HG03064 (cell line): ENCODE data around the gene RALGDS.

Experiments
- ATAC-seq: cut with Tn5 transposase; IDR thresholded peaks from one replicate; pipeline ENCODE4 v1.9.1; 2021; ENCODE audit warnings: low read depth; ENCODE audit not compliant: unreplicated experiment

Gene RALGDS

DNA sequence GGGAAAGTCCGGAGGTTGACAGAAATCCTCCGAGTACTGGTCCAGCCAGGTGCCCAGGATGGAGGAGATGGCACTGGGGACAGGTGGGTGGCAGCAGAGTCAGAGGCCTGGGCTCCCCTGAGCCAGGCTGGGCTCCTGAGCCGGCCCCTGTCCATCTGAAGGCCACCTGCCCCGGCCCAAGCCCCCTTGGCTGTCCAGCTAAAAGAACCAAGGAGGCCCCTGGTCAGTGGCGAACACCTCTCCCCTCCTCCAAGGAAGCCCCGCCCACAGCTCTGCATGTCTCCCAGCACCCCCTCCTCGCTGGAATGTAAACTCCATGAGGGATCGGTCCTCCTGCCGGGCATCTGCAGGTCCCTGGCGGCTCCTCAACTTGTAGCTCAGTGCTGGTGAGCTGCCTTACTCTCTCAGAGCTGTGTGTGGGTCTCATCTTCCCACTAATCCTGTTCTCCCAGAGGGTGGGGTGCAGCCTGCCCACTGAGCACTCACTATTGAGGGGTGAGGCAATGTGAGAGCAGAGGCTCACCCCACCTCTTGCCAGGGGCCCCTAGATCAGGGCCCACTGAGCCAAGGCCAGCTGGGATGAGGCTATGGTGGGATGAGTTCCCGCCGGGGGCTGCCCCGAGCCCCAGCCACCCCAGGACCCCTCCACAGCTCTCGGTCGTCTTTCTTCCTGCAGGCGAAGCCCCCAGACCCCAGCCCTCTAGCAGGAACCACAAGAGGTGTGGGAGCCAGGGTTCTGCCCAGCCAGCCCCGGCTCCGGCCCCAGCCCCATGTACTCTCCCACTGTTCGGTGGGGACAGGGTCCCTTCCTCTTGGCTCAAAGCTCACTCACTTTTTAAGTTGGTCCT is 12.0 kb downstream of the RALGDS start:
- ATAC-seq = no peak

DNA sequence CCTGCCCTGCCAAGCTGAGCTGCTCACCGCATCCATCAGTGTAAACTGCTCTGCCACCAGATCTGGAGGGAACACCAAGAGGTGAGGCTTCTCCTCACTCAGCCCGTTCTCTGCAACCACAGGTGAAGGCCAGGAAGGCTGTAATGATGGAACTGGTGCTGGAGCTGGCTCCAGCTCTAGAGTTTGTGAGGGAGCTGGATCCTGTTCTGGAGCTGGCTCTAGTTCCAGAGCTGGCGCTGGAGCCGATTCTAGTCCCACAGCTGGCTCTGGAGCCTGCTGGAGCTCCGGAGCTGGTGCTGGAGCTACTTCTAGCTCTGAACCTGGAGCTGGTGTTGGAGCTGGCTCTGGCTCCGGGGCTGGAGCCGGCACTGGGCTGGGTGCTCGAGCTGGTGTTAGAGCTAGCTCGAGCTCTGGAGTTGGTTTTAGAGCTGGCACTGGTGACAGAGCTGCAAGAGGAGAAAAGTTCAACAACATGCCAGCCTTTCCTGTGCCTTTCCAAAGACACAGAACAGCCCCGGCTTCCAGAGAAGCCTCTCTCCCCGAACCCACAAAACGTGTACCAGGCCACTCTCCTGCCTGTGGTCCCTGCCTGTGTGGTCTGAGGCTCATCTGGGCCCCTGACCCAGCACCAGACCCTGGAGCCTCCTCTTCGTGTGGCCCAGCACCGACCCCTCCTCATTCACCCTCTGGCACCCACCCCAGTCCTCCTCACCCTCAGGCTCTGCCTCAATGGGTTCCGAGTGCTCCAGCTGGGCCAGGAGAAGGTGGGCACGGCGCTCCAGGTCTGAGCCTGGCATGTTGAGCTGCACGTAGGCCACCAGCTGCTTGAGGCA is 12.9 kb downstream of the RALGDS start:
- no peak for ATAC-seq

DNA sequence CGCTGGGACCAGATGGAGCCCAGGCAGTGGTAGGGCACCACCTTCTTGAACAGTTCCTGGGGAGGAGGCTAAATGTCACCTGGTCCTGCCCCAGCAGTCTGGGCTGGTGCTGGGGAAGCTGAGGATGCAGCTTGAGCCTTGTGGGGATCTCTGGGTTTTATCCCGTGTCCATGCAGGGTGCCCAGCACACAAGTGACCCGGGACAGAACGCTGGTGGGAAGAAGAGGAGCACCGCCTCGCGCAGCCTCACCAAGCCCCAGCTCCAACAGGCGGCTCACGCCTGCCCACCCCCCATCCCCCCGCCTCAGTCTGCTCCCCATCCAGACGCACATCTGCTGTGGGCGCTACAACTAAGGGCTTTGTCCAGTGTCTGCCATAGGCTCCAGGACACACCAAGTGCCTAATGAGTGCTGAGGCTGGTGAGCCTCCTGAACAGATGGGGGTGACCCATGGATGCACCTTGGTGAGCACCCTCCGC is 13.8 kb downstream of the RALGDS start:
- ATAC-seq = no peak

- ATAC-seq = no peak
Measured at GRCh38 chr9:133106511-133107244, 14.4 kb downstream of the RALGDS start.

- no peak for ATAC-seq
Measured at GRCh38 chr9:133105461-133105770, 15.6 kb downstream of the RALGDS start.

DNA sequence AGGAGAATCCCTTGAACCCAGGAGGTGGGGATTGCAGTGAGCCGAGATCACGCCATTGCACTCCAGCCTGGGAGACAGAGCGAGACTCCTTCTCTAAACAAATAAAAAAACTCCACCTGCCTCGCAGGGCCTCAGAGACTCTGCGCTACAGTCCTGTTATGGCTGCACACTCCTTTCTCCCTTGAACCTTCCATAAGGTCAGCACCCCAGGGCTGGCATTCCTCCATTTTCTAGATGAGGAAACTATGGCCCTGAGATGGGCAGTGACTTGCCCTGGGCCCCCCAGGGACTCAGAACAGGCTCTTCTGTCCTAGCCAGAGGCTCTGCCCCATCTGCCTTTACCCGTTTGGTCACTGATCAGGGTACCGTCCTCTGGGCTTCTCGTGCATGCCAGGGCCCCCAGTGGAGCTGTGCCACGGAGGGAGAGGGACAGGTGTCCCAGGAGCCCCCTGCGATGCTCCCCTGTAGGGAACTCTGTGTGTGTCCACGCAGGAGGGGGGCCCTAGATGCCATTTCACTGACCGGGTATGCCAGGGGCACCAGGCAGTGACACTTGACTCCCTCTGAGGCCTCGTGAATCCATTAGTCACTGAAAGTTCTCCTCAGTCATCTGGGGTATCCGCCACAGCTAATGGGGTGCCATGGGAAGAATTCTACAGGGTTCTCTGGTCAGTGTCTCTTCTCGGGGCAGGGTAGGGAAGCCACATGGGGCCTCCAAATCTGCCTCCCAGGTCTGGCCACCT is 16.2 kb downstream of the RALGDS start:
- ATAC-seq = no peak

DNA sequence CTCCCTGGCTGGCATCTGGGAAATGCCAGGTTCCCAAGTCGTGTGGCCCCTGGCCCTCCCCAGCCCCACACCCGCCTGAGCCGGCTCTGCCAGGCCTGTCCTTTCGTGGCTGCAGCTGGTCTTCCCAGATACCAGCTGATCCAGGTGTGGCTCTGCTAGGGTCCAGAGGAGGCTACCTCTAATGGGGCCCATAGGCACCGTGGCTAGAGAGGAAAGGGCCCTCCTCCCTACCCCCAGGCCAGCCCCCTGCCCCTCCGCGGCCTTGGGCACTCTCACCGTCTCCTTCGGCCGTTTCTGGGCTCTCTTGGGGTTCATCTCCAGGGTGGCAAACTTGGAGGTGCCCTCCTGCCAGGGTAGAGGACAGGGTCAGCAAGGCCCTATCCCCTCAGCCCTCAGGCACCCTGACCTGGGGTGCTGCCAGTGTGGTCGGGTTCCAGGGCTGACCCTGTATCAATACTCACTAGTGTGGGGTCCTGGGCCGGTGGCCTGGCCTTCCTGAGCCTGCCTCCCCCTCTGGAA is 17.0 kb downstream of the RALGDS start:
- no peak for ATAC-seq

- no peak for ATAC-seq
Measured at GRCh38 chr9:133103183-133103986, 17.7 kb downstream of the RALGDS start.

- no peak for ATAC-seq
Measured at GRCh38 chr9:133102190-133103021, 18.6 kb downstream of the RALGDS start.

DNA sequence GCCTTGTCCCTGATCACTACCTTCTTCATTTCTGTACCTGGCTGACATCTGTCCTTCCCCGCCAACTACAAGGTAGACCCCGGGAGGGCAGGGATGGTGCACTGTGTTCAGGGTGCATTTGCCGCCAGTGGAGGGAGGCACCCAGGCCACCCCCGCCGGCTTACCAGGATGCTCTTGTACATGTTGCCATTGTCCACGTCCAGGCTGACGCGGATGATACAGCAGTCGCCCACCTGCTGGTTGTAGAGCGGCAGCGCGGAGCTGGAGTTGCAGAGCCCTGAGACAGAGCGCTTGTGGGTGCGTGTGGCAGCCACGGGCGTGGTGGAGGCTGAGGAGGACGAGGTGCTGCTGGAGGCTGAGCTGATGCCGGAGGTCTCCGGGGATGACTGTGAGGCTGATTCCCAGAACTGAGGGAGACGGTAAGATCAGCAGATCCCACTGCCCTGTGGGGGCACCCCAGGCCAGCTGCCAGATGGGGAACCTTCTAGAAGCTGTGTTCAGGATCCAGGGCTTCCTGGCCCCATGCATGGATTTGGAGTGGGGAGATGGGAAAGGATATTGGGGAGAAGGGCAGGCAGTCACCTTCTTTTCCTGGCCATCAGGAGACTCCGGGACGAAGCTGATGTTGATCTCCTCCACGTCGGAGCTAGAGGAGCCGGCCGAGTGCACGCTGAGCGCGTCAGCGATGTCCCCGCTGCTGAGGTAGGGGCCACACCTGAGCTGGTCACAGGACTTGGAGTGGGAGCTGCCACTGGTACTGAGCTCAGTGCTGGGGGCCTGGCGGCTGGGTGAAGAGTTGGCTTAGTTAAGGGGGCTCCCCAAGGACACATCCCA is 19.5 kb downstream of the RALGDS start:
- no peak for ATAC-seq

GRCh38 chr9:133100506-133101355 is 20.3 kb downstream of the RALGDS start:
- ATAC-seq = no peak

GRCh38 chr9:133099726-133100505 is 21.1 kb downstream of the RALGDS start:
- ATAC-seq = no peak

DNA sequence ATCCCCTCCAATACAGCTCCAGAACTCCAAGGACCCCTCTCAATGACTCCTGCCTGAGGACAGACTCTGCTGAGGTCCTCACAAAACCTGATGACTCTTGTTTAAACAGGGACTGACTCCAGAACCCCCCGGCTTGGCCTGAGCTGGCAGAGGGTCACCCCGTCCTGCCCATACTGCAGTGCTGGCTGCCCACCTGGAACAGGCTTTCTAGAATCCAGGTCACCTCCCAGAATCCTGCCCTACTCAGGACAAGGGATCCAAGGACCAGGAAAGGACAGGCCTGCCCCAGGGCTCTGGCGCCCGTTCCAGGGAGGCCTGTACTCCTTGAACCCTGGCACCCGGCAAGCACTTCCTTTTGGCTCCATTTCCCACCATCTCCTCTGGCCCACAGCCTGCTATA is 22.2 kb downstream of the RALGDS start:
- no peak for ATAC-seq

- ATAC-seq = no peak
Measured at GRCh38 chr9:133098104-133098754, 22.8 kb downstream of the RALGDS start.

- ATAC-seq = no peak
Measured at GRCh38 chr9:133094842-133095393, 26.1 kb downstream of the RALGDS start.
